Stomach (tissue), 4 donors: Measurements from ENCODE around the gene FDX2.

Experiments used
- EP300 ChIP-seq: sonication (generic); formaldehyde crosslinking; IDR thresholded peaks from one replicate; pipeline ENCODE4 v1.6.1; 2017; ENCODE audit warnings: antibody characterized with exemption
- POLR2A ChIP-seq, 4 donors: fragments of 450-650 bp; IDR thresholded peaks; one replicate each; pipeline ENCODE4 v1.6.1; 2016; ENCODE audit warnings: antibody characterized with exemption in 4 of 4, control low read depth in 2 of 4, mild to moderate bottlenecking in 1 of 4, moderate library complexity in 1 of 4
- POLR2AphosphoS5 ChIP-seq, 3 donors: sonication (generic); formaldehyde crosslinking; IDR thresholded peaks; one replicate each; pipeline ENCODE4 v1.6.1; 2016; ENCODE audit warnings: antibody characterized with exemption in 3 of 3
- TF ChIP-seq, protein P1 (sequence below), 7 experiments: fragments of 450-650 bp in 4 of 7; fragments of 200-600 bp in 3 of 7; sonication (generic) in 3 of 7; IDR thresholded peaks; one replicate each; pipeline ENCODE4 v1.5.1; 2016 to 2019; ENCODE audit warnings: antibody characterized with exemption in 7 of 7, control low read depth in 2 of 7, mild to moderate bottlenecking in 1 of 7

DNA sequence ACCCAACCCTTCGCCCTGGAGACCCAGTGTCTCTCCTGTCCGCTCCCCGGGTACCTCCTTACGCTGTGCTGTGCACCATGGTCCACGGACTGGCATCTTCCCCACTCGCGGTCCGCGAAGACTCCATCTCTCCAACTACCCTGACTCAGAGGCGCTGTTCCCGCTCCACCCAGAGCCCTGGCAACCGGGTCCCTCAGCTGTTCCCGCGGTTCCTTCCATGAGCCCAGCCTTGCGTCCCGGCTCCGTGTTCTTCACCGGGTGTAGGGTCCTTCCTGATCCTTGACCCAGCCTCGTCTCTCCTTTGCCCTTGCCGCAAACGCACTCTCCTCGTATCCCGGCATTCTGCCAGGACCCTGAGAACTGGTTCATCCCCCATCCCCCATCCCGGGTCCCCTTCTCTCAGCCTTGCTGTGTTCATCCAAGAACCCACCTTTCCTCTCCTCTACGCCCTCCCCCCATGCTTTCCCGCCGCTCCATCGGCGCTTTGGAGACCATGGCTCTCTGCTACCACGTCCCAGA lies 25.4 kb downstream of the FDX2 start:
- TF ChIP-seq, protein P1, sequence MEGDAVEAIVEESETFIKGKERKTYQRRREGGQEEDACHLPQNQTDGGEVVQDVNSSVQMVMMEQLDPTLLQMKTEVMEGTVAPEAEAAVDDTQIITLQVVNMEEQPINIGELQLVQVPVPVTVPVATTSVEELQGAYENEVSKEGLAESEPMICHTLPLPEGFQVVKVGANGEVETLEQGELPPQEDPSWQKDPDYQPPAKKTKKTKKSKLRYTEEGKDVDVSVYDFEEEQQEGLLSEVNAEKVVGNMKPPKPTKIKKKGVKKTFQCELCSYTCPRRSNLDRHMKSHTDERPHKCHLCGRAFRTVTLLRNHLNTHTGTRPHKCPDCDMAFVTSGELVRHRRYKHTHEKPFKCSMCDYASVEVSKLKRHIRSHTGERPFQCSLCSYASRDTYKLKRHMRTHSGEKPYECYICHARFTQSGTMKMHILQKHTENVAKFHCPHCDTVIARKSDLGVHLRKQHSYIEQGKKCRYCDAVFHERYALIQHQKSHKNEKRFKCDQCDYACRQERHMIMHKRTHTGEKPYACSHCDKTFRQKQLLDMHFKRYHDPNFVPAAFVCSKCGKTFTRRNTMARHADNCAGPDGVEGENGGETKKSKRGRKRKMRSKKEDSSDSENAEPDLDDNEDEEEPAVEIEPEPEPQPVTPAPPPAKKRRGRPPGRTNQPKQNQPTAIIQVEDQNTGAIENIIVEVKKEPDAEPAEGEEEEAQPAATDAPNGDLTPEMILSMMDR (IDR thresholded peaks at IDR 0.05) = no peak
- TF ChIP-seq POLR2AphosphoS5 (IDR thresholded peaks at IDR 0.05) (no peak), POLR2A (IDR thresholded peaks at IDR 0.05) (no peak), EP300 (no peak)
